Activated CD8-positive, alpha-beta memory T cell treated with anti-CD3 and anti-CD28 coated beads, Interleukin-2, amount 50 U/mL, for 24 hours (primary cell): ENCODE measurements around the gene GPR55.

ENCODE experiments used
- DNase-seq: peaks from one replicate; pipeline ENCODE4 v3.0.0-alpha.2; 2020; ENCODE audit errors: extremely low read depth

The GPR55 gene

DNA sequence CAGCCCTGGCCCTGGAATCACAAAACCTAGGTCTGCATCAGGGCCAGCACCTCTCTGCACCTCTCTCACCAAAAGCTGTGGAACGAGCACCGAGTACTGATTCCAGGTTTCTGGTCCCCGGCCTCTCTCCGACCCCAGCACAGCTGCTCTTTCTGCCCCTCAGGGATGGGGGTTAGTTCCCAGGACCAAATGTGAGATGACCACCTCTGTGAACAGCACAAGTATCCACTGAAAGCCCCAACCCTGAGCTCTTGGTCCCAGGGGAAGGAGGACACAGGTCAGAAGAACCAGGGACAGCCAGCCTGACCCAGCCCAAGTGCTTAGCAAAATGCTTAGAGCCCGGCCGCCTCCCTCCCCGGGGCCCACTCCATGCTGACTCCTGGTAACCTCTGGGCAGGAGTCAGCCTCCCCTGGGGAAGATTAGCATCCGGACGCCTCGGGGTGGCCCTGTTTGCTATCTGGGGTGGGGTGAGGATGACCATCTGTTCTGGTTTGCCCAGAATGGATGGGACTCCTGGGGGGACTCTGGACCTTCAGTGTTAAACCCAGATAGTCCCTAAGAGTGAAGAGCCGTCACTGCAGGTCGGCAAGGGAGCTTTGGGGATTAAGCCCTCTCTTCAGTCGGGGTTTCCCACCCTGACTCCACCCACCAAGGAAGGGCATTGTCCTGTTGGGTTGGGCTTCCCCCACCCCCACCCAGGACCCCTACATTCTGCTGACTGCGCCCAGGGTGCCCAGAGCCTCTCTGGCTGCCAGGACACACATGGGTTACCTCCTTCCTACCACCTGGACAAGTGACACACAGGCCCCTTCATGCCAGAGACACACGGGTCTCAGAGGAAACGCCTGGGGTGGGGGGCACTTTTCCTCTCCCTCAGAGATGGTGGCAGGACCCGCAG lies 9.4 kb upstream of the GPR55 start:
- DNase-seq: no peak

DNA sequence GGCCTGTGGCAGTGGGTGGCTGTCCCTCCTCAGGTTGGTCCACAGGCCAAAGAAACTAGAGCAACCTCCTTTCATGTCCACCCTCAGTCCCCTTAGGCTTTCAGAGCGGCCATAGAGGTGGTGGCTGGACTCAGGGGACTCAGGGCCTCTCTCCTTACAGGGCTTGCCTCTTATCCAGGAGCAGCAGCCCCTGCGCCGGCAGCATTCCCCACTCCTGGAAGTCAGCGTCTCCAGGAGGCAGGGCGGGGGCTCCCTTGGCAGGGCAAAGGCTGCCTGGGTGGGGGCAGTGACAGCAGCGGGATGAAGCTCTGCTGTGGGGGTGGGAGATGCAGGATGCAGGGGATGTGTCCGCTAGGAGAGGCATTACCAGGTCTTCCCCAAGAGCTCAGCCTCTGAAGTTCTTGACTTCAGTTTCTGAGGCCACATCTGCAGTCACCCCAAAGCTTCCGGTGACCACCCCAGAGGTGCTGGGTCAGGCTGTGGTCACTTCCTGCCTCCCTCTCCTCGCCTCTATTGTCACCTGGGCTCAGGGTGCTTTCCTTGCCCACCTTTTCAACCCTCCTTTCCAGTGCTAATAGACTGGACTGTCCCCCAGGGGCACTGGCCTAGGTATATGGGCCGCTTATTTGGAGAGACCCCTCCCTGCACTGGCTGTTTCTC lies 8.6 kb upstream of the GPR55 start:
- DNase-seq: no peak

DNA sequence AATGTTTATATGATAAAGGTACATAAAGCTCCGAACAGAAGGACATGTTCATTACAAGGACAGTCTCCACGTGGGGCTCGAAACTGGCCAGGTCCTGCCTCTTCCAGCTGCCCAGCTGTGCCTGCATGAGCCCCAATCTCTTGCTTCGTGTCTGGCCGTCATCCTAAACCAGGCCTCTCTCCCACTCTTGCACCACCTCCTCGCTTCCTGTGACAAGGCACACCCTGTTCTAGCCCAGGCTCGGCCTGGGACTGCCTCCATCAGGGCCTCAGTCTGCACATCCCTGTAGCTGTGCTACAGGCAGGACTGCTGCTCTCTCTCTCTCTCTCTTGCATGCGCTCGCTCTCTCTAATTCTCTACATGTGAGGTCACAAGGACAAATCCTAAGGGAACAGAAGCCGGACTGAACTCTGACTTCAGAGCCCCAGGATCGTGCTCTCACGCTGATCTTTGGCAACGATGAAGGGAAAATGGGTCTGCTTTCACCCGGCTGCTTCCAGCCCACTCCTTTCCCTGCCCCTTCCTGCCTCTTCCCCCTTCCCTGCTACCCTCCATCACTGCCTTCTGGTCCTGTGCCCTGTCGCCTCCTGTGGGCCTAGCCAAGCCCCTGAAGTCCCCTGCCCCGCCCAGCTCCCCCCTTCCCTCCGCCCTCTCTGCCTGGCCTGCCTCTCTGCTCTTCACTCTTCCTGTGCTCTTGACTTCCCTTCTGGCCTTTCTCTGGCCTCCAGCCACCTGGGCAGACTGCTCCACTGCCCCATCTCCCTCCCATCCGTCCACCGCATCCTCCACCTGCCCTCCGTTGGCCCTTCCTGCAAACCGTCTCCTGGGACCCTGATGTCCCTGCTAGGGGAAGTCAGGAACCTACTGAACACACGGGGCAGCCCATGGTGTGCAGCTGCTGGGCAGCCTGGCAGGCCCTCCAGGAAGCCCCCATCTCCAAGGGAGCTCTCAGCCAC lies 7.8 kb upstream of the GPR55 start:
- DNase-seq: no peak

DNA sequence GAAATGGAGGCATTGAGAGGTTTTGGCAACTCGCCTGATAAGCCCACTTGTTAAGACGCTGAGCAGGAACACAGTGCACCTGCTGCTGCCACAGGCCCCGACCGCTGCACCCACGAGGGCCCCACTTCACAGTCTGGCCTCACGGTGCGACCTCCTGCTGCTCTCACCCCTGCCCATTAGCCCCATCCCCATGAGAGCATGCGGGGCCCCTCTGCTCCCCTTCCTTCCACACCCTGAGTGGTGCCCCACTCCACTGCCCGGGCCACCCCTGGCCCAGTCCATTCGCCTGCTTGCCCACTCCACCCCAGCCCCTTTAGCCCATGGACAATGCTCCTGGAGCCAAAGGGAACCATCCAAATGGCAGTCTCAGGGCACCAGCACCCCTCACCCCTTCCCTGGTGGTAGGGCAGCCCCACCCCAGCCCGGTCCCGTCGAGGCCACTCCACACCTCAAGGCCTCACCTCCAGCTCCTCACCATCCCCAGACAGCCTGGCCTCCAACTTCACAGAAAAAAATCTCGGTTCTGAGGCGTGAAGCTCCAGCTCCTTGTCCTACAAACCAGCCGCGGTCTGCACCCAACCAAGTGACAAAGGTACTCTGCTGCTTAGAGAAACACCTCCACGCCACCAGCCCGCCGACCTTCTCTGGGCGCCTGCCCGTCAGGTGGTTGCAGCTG lies 6.7 kb upstream of the GPR55 start:
- no peak for DNase-seq

DNA sequence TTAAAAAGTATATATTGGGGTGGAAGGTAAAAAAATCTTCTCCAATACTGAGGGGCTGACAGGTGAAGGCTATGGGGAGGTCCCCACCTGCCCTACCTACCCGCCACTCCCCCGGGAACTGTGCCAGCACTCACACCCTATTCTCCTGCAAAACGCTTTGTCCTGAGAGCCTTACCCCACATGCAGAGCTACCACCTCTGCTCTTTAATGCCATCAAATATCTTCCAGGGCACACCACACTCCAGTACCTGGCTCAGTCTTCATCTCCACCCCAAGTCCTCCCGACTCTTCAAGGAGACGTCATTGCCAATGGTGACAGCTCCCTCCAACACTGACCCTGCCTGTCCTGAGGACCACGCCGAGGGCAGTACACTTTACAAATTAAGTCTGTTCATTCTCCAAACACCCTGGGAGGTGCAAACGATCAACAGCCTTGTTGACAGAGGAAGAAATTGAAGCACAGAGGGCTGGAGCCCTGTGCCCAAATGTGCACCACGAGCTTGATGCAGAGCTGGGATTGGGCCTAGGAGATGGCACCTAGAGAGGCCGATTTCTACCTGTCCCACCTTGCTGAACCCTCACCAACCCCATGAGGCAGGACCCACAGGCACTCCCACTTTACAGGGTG lies 6.0 kb upstream of the GPR55 start:
- DNase-seq: no peak

DNA sequence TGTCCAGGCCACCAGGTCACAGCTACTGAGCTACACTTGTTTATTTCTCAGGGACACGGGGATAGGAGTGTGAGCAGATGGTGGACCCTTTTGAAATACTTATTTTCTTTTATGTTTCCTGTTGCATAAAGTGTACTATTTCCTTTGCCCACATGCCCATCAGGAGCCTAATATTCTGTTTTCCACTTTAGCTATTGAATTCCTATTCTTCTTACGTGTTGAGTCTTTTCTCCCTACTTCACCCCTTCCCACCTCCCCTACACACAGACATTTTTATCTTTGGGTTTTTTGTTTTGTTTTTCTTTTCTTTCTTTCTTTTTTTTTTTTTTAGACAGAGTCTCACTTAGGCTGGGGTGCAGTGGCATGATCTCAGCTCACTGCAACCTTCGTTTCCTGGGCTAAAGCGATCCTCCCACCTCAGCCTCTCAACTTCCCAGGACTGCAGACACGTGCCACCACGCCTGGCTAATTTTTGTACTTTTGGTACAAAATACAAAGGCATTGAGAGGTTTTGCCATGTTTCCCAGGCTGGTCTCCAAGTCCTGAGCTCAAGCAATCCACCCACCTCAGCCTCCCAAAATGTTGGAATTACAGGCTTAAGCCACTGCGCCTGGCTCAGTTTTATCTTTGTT lies 5.2 kb upstream of the GPR55 start:
- no peak for DNase-seq

DNA sequence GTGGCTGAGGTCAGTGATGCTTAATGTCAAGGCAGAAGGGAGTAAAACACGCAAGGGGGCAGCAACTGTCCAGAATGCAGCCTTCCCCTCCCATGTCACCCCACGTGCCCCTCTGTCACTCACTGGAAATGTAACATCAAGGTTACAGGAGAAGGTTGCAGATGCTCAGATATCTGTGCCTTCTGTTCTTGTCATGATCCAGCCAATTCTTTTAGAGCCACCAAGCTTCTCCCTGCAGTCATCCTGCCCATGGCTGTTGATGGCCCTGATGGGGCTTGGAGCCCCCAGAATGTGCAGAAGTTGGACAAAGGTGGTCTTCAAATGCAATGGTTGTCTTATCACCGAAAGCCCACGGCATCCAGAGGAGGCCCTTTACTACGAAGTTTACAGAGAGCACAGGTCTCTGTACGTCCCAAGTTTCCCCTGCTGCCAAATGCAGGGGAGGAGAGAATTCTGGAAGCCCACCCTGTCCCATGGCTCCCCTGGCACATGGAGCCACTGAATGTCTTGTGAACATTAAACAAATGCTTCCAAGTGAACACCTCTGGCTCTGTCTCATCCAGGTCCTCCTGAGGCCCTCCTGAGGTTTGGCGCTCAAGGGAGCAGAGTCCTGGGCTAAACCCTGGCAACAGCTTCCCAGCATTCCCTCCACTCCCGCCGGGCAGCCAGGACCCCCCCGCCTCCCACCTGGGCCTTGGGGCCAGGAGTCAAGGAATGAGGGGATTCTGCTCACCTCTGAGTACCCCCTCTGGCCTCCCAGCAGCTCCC lies 4.5 kb upstream of the GPR55 start:
- no peak for DNase-seq

DNA sequence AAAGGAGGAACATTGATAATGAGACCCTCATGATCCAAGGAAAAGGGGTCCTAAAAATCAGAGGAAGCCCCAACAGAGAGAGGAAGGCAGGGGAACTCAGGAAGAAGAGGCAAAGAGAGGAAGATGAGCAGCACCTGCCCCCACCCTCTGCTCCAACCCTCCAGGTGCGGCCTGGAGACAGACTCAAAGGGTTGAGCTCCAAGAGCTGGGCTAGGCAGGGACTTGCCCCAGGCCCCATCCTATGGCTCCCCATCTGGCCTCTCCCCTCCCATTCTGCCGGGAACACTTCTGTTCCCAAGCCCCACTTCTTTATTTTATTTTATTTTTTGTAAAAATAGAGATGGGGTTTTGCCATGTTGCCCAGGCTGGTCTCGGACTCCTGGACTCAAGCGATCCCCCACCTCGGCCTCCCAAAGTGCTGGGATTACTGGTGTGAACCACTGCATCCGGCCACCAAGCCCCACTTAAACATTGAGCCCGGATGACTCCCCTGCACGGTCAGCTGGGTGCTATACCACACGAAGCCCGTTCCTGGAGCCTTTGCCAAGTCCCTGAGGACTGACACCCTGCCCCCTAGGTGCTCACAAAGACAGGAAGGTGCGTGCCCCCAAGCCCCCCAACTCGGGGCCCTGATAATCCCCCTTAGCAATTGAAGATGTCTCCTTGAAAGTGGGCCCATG lies 3.8 kb upstream of the GPR55 start:
- DNase-seq: no peak

DNA sequence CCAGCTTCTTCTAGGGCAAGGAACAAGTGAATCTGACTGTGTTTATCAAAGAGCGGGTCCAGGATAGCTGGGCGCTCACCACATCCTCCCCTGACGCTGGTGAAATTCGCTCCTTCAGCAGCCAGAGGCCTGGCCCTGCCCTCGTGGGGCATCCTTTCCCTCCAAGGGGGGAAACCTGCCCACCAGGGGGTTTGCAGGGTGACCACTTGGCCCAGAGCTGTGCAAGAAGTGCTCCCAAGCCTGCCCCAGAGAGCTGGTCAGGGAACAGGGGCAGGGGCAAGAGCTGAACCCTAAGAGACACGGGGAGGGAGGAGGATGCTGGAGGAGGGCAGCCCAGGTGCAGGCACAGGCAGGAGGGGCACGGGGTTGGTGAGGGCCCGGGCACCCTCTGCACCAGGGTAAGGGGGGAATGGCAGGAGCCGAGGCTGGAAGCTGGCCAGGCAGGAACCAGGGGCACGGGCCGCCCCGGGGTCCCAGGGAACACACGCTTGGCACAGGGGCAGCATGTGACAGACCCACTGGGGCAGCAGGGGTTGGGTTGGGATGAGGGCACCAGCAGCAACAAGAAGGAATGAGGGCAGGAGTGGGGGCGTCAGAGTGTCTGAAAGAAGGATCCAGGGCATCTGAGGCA lies 2.8 kb upstream of the GPR55 start:
- DNase-seq: no peak

DNA sequence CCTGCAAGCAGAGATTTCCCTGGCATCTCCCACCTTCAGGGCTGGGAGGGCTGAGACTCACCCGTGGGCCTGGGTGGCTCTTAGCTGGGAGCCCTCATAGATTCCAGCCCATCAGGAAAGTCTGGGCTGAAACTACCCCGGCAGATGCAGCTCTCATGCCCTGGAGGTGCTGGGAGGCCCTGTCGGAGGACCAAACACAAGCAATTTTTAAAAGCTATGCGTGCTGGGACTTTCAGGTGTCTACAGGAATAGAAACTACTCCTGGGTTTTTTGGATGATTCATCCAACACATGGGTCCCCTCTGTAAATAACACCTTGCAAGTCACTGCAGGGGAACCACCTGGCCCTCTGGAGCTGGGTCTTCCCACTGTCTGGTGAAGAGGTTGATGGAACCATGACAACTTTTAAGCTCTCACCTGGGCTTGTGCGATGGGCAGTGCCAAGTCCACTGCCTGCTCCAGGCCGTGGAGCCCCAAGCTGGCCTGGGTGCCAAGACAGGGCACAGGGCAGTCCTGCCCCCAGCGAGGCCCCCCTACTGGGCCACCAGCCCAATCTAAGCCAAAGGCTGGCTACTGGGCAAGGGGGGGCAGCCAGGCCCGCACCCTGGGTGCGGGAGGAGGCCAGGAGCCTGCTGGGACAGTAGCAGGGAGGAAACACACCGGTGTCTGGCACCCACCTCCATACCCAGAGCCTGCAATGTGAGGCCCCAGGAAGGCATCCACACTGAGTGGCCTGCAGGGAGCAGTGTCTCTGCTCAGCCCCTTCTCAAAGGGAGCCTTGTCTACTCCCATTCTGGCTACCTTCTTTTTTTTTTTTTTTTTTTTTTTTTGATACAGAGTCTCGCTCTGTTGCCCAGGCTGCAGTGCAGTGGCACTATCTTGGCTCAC lies 1.1 kb upstream of the GPR55 start:
- no peak for DNase-seq

DNA sequence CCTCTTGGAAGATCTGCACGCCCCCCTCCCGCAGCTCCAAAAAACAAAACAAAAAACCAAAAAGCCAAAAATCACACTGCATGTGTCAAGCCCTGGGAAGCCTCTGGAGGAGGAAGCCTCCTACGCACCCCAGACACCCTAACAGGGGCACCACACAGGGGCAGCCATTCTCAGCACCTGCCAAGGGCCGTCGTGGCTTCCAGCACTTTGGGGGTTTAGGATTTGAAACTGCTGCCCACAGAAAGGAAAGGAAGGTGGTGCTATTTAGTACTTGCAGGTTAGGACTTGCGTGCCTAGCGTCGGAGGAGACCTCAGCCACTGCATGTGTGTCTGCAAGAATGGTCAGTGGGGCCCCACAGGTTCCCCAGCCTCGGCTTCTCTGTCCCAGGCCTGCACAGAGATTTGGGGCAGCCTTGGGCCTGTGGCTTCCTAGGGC lies 419 bp upstream of the GPR55 start:
- DNase-seq: no peak

DNA sequence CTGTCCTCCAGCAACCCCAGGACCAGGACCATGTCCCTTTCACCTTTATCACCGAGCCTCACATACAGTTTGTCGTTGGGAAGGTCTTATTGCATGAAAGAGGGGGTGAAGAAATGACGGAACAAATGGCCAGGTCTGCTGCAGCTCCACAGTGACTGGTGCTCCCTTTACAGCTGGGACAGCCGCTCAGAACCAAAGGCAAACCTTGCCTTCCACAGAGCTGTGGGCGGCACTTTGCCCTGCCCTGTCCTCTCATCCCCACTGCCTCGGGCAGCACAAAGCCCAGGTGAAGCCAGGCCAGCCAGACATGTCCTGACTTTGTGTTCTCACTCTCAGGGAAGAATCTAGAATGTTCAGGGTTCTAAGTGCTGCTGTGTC lies 961 bp downstream of the GPR55 start:
- DNase-seq: no peak

DNA sequence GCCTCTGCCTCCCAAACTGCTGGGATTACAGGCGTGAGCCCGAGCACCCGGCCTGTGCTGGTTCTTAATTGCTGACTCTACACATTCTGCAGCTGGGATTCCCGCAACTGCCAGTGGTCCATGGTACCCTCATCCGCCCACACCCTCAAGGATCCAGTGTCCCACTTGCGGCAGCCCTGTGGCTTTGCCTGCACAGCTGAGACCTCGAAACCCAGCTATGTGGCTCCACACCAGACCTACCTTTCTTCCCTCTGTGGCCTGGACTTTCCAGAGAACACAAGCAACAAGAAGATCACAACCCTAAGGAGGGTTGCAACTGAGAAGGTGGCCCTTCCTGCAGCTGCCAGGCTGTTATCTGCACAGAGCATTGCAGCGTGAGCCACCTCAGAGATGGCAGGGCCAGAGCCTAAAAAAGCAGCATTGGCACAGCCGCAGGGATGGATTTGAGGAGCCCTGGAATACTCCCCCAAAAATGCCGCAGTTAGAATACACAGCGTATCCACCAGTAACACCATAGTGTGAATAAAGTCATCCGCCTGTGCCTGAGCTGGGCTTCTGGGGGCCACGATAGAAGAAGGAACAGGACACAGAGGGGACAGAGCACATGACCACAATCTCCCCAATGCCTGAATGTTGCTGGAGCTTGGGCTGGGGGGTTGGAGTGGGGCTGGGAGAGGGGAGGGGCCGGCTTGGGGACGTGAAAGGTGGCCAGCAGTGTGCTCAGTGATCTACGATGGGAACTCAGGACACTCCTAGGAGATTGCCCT lies 1.9 kb downstream of the GPR55 start:
- DNase-seq: no peak

DNA sequence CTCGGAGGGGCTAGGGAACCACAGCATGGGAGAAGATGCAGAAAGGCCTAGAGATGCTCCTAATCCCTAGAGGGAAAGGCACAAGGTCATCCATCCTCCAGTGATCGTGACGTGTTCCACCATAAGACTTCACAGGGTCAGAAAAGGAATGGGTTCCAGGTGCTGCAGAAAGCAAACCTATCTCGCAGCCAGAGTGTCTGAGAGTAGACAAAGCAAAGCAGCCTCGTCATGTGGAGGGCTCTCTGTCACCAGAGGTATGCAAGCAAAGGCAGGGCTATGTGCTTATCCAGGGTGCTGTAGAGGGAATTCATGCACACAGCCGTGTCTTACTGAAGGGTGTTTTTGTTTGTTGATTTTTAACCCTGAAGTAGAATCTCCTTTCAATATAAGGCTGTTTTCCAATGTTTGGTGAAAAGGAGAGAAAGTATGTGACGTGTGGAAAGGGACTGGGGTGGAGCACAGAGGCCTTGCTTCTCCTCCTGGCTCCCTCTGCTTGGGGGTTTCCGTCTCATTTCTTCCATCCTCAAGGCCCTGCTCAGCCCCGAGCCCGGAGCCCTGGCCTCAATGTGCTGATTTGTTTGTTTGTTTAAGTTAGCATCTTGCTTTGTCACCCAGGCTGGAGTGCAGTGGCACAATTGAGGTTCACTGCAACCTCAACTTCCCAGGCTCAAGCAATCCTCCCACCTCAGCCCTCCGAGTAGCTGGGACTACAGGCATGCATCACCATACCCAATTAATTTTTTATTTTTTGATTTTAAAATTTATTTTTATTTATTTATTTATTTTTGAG lies 3.0 kb downstream of the GPR55 start:
- no peak for DNase-seq

DNA sequence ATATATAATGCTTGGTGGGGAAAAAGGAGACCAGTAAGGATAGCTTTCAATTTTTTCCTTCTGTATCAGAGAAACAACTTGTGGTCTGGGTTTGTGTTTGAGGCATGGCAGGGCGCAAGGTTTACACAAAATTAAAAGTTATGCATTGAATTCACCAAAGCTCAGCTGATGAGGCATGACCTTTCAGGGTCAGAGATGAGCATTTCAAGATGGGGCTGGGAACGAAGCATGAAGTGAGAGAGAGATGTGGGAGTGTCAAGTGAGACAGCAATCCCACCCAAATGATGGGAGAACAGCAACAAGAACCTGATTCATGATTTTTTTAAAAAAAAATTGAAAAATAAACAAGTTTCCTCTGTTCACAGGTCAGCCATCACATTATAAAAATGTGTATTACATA lies 4.9 kb downstream of the GPR55 start:
- no peak for DNase-seq

DNA sequence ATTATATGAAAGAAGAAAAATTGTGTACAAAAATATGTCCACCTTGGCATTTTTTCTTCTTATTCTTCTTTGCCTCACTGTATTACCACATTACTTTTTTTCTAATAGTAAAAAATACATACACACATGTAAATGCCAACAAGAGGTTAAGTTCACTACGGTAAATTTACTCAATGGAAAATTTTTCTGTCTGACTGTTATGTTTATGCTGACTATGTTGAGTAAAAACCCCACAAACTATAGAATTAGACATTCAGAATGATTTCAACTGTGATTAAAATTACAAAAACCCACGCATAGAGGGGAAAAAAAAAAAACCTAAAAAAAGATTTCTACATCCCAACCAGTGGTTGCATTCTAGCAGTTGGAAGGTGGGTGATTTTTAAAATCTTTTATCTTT lies 5.4 kb downstream of the GPR55 start:
- no peak for DNase-seq
